GM12801 (cell line): ENCODE measurements around the gene NDUFA13.

Experiments used
- TF ChIP-seq, protein P1 (sequence below): IDR thresholded peaks from one replicate; pipeline ENCODE4 v1.5.1; 2011; ENCODE audit warnings: control low read depth; ENCODE audit not compliant: insufficient read length; ENCODE audit errors: extremely low read depth

NDUFA13 gene

DNA sequence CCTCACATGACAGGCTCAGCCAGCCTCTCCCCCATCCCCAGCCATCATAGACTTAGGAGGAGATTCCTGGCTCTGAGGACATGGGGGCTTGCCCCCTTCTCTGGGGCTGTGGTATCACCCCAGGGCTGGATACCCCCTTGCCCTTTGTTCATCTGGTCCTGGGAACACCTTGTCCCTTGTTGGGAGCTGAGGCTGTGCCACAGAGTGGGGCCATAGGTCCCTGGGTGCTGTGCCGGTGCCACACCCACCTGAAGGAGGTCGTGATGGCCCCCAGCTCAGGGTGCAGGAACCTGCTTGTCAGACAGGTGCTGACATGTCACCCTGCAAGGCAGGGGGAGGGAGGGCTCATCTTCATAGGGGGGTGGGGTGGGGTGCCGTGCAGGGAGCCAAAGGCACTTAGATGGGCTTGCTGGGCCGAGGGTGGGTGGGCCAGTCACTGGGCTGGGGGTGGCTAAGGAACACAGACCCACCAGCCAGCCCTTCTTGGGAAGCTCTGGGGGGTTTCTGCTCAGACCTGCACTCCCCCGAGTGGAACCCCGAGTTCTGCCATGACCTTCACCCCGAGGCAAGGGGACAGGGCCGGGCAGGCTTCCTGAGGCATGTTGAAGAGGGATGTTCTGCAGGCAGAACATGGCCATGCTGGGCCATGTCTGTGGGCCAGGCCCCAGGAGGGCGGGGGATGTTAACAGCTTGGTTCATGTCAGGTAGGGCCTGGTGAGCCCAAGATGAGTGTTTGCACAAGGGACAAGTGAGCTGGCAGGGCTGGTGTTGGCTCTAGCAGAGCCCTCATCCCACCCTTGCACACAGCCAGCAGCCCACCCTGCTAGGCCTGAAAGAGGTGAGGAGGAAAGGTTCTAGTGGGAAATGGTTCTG is 28.7 kb upstream of the NDUFA13 start:
- TF ChIP-seq, protein P1, sequence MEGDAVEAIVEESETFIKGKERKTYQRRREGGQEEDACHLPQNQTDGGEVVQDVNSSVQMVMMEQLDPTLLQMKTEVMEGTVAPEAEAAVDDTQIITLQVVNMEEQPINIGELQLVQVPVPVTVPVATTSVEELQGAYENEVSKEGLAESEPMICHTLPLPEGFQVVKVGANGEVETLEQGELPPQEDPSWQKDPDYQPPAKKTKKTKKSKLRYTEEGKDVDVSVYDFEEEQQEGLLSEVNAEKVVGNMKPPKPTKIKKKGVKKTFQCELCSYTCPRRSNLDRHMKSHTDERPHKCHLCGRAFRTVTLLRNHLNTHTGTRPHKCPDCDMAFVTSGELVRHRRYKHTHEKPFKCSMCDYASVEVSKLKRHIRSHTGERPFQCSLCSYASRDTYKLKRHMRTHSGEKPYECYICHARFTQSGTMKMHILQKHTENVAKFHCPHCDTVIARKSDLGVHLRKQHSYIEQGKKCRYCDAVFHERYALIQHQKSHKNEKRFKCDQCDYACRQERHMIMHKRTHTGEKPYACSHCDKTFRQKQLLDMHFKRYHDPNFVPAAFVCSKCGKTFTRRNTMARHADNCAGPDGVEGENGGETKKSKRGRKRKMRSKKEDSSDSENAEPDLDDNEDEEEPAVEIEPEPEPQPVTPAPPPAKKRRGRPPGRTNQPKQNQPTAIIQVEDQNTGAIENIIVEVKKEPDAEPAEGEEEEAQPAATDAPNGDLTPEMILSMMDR = no peak

DNA sequence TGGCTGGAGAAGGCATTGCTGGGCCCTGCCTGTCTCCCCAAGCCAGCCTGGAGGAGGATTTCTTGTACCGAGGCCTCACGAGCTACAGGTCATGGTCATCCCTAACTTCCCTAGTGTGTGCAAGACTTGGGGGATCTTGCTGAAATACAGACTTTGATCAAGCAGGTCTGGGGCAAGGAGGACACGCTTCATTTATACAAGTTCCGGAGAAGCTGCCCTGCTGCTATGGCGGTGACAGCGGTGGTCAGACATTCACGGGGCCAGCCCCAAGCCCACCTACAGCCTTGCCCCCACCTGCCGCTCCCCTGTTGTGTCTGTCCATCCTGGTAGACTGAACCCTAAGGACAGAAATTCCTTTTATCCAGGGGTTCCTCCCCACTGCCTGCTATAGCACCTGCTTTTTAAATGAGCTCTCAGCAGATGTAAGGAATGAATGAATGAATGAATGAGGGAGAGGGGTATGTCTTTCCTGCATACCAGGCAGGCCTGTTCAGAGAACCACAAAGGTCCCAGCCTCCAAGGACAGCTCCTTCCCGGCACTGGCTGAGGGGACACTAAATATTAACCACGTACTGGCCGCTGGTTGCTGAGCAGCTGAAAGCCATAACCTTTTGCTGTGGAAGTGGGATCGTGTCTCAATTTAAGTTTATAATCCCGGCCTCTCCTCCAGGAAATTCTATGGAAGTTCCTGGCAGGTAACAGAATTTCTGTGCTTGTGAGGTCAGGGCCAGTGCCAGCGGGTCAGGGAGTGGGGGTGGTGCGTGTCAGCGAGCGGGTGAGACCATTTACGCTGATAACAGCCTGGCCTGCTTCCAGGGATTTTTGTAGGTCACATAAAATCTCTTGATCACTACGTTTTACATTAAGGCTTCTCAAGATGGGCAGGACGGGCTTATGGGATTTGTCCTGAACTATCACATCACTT is 27.8 kb upstream of the NDUFA13 start:
- TF ChIP-seq, protein P1 = no peak

DNA sequence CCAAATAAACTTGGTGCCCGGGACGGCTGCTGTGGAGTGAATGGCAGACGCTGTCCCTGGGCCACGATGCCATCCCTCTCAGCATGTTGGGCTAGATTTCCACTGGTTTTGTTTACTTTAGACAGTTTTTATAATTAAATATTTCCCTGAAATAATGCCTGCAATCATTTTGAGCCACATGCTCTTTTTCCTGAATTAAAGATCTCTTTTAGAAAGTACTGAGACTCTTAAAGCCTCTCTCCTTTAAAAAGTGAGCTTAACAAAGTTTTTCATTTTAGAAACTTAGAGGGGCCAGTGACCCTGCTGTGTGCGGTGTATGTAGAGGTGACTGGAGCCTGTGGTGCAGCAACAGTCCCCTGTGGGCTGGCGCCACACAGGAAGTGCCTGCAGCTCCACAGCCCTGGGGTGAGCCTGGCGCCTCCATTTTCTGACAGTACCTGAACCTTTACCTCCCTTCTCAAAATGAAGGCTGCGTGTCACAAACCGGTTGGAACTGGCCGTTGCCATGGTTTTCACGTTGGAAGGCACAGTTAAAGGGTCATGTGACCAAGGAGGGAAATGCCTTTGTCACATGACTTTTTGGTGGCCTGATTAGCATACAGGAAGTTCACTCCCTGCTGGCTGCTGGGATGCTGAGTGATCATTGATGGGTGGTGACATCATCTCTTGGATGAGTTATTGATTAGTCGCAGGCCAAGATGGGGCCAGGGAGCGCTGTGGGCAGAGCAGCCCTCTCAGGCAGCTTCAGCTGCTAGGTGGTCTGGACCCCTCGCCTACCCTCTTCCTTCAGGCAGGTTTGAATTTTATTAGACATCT is 26.9 kb upstream of the NDUFA13 start:
- TF ChIP-seq, protein P1 = no peak

- TF ChIP-seq, protein P1 = no peak
Observed at GRCh38 chr19:19489804-19490204, 26.2 kb upstream of the NDUFA13 start.

DNA sequence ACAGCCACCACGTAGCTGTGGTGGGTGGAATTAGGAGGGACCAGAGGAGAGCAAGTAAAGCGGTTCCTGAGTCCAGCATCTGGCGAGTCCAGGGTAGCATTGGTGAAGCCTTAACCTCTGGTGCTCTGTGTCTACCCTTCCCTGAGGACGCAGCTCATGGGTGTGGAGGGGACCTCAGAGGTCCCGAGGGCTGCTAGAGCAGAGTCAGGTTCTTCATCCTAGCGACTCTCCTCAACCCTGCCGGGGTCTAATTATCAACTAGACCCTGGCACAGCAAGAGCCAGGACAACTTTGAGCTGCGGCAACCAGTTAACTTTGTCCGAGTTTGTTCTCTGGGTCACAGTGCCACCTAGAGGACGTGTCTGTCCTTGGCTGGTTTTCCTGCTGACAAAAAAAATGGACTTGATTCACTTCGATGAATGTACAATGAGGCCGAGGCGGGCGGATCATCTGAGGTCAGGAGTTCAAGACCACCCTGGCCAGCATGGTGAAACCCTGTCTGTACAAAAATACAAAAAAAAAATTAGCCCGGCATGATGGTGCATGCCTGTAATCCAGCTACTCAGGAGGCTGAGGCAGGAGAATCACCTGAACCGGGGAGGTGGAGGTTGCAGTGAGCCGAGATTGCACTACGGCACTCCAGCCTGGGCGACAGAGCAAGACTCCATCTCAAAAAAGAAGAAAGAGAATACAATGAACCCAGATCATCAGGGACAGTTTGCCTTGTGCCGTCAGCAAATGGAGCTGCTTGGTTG is 25.6 kb upstream of the NDUFA13 start:
- TF ChIP-seq, protein P1 = no peak

DNA sequence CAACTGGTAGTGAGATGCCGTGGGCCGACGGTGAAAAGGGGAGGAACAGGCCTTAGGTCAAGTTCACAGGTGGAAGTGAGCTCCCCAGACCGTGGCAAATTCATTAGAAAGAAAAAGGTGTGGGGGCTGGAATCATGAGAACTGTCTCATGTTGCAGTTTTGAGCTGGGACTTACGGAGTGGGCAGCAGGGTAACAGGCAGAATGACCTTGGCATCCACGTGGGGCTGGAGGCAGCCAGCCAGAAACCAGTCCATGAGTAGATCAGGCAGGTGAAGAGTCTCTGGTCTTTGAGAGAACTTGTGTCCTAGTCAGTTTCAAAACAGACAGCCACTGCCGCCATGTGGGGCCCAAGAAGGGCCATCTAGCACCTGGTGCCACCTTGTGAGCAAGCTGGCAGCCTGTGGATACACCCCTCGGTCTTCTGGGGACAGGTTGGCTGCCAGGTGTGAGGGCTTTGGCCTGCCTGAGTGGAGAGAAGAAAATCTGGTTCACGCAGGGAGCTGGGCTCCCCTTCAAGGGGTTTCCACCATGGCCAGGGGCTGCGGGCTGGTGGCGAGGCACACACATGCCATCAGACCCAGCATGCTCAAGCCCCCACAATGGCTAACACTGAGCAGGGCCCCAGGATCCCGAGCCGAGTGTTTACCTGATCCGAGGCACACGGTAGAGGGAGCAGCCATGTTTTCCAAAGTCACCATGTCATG is 24.6 kb upstream of the NDUFA13 start:
- TF ChIP-seq, protein P1 = no peak
